Right lobe of liver (tissue), 6 donors: ENCODE measurements around the gene CRK. TPM values are rescaled to one million over a fixed set of nuclear protein-coding genes. Genes with fewer than 3 reads are reported as not detected.
"Not testable (repeated sequence)": the region's sequence is repeated elsewhere in the genome, so short reads cannot be mapped to it uniquely, and the experiment has no call there.

Experiments
- ATAC-seq, 4 donors: fragments of 200-7000 bp; cut with Tn5 transposase; one replicate each; pipeline ENCODE4 v1.9.1; 2020; ENCODE audit warnings: mild to moderate bottlenecking in 4 of 4, moderate library complexity in 4 of 4
- DNase-seq, 3 donors: peaks; one replicate each; pipeline ENCODE4 v3.0.0-alpha.2; 2020
- H3K27ac ChIP-seq, 3 donors: fragments of 200-600 bp; one replicate each; pipeline ENCODE4 v1.8.0; 2022
- H3K27me3 ChIP-seq, 2 donors: fragments of 200-600 bp; one replicate each; pipeline ENCODE4 v1.8.0; 2022
- H3K36me3 ChIP-seq, 4 donors: fragments of 200-600 bp; sonication (generic) in 1 of 4; one replicate each; pipeline versions ENCODE4 v1.5.1 to v1.8.0; 2017 to 2022; ENCODE audit warnings: control low read depth in 1 of 4
- H3K4me1 ChIP-seq, 4 donors: fragments of 200-600 bp; sonication (generic) in 1 of 4; one replicate each; pipeline versions ENCODE4 v1.5.1 to v1.8.0; 2017 to 2022; ENCODE audit warnings: control low read depth in 1 of 4
- H3K4me3 ChIP-seq, 3 donors: fragments of 200-600 bp; one replicate each; pipeline ENCODE4 v1.8.0; 2022
- H3K9me3 ChIP-seq, 4 donors: fragments of 200-600 bp; sonication (generic) in 1 of 4; one replicate each; pipeline versions ENCODE4 v1.5.1 to v1.8.0; 2017 to 2022; ENCODE audit warnings: control low read depth in 1 of 4
- POLR2A ChIP-seq: fragments of 450-650 bp; IDR thresholded peaks from one replicate; pipeline ENCODE4 v1.6.1; 2017; ENCODE audit warnings: antibody characterized with exemption, mild to moderate bottlenecking
- WGBS: methylation state at CpG from one replicate; pipeline ENCODE4 v1.1.6; 2018; ENCODE audit warnings: low coverage, low lambda C conversion rate; ENCODE audit not compliant: insufficient coverage; ENCODE audit errors: missing lambda C conversion rate; 5-methylcytosine and 5-hydroxymethylcytosine counted together
- intact Hi-C, 2 donors: fragments of 100-400 bp; cut with DNase I; formaldehyde crosslinking; loops; one replicate each; pipeline versions ENCODE4 v1.11.2 to v1.14.1; 2022
- total RNA-seq, 6 experiments: library from RNA; depleted of rRNA in 2 of 6; stranded (reverse); fragments of >200 nt in 2 of 6; fragmentation: NEBNext Ultra II Directional in 3 of 6; extraction: Animal tissue kit (Norgen Biotek cat#: 25700) in 3 of 6; gene quantifications; one replicate each; pipeline versions ENCODE4 v1.1.0 to v1.2.4, GENCODE V29; 2016 to 2023
- TF ChIP-seq, protein P1 (sequence below), 4 donors: fragments of 200-600 bp in 3 of 4; fragments of 450-650 bp in 1 of 4; IDR thresholded peaks; one replicate each; pipeline versions ENCODE4 v1.5.1 to v1.8.0; 2016 to 2022; ENCODE audit warnings: antibody characterized with exemption in 4 of 4, mild to moderate bottlenecking in 2 of 4
- donor health status: DM: no; HTN: yes; CAD: no.
- donor health status: DM: no; HTN: no; CAD: no.
- donor health status: DM: no; HTN: no; CAD: no.
- donor health status: DM: no; HTN: yes; CAD: no.
- donor health status: DM: no; HTN: yes; CAD: no.

CRK gene
- total RNA-seq, 6 experiments from 2014 or later, result 33.9 to 58.6 (median 47.6) TPM

DNA sequence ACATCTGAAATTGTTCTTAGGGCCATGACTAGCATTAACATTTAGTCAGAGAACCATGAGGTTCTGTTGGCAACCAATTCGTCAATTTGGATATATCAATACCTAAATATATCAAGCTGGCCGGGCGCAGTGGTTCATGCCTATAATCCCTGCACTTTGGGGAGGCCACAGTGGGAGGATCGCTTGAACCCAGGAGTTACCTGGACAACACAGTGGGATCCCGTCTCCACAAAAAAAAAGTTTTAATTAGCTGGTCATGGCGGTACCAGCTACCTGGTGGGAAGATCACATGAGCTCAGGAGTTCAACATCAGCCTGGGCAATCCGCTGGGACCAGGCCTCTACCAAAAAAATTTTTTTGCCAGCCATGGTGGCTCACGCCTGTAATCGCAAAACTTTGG, 64.5 kb downstream of the CRK start:
- 89% methylated on average over 6 of the region's 9 CpGs for WGBS
- intact Hi-C loops, result no loop called here
- peaks cover 0 to 50% (median 13%) of the 10 kb centered on the region in 4 donors for H3K4me1 ChIP-seq

DNA sequence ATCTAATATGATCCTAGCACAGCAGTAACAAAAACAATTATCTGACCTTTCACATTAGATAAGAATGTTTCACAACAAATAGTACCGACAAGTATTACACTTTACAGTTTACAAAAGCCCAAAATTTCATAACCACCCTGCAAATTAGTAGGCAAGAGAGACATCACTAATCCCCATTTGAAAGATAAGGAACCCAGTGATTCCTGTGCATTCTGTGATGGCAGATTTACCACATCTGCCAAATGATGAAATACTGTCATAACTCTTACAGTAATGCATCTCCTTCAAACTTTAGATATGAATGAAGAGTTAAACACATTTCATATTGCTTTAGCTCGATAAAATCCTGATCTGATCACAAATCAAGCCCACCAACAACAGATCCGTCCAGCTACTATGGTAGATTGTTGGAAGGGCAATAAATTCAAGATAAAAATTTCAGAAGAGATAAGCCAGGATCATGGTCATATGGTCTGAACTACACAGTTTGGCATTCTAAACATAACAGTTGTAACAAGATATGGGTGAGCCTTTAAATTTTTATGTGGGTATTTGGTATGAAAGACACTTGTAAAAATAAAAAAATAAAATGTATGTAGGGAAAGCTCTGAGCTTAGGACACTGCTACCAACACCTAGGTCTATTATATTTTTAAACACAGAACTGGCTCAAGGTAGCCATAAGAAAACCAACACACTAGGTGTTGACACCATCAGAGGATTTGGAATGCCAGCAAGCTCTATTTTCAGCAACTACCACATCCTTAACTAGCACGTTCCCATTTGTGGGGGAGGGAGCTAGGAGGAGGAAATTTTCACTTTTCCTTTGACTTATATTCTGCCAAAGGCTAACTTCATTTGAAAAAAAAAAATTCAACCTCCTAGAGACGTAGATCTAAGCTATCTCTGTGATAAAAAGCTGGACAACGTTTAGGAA, 65.3 kb downstream of the CRK start:
- ATAC-seq (peak in 3 of 4 donors; percentile 35 to 69 (median 38)), DNase-seq (no peak)
- no peak overlapping the region for H3K4me3 ChIP-seq
- H3K9me3 ChIP-seq, result no peaks in the 10 kb centered on the region
- H3K4me1 ChIP-seq, result peaks cover 0 to 50% (median 13%) of the 10 kb centered on the region in 4 donors
- no peaks in the 10 kb centered on the region for H3K36me3 ChIP-seq
- intact Hi-C loops, result no loop called here
- H3K27ac ChIP-seq, result no peak overlapping the region
- TF ChIP-seq, protein P1, sequence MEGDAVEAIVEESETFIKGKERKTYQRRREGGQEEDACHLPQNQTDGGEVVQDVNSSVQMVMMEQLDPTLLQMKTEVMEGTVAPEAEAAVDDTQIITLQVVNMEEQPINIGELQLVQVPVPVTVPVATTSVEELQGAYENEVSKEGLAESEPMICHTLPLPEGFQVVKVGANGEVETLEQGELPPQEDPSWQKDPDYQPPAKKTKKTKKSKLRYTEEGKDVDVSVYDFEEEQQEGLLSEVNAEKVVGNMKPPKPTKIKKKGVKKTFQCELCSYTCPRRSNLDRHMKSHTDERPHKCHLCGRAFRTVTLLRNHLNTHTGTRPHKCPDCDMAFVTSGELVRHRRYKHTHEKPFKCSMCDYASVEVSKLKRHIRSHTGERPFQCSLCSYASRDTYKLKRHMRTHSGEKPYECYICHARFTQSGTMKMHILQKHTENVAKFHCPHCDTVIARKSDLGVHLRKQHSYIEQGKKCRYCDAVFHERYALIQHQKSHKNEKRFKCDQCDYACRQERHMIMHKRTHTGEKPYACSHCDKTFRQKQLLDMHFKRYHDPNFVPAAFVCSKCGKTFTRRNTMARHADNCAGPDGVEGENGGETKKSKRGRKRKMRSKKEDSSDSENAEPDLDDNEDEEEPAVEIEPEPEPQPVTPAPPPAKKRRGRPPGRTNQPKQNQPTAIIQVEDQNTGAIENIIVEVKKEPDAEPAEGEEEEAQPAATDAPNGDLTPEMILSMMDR (IDR thresholded peaks at IDR 0.05), result no peak
- TF ChIP-seq POLR2A, result no peak
- no peaks in the 10 kb centered on the region for H3K27me3 ChIP-seq
- WGBS, result 30% methylated on average over 6 of the region's 6 CpGs

More for the DNA sequence above, 64.5 kb downstream of the CRK start:
- Histone ChIP-seq H3K9me3 (no peaks in the 10 kb centered on the region), H3K27ac (no peak overlapping the region), H3K36me3 (no peaks in the 10 kb centered on the region), H3K4me3 (no peak overlapping the region), H3K27me3 (no peaks in the 10 kb centered on the region)
- DNase-seq, result no peak
- TF ChIP-seq, protein P1 (IDR thresholded peaks at IDR 0.05), result no peak
- TF ChIP-seq POLR2A, result no peak
- no peak for ATAC-seq

DNA sequence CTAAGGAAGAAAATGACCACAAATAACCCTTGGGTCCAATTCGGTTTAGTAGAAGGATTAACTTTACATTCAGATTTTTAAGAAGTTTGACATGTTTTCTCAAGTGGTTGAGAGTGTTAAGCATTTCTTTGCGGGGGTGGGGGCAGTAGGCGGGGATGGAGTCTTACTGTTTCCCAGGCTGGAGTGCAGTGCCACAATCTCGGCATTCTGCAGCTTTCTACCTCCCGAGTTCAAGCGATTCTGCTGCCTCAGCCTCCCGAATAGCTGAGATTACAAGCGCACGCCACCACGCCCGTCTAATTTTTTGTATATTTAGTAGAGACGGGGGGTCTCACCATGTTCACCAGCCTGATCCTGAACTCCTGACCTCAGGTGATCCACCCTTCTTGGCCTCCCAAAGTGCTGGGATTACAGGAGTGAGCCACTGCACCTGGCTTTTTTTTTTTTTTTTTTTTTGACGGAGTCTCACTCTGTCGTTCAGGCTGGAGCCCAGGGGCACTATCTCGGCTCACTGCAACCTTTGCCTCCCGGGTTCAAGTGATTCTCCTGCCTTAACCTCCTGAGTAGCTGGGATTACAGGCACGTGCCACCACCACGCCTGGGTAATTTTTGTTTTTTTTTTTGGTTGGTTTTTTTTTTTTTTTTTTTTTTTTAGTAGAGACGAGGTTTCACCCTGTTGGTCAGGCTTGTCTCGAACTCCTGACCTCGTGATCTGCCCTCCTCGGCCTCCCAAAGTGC, 68.4 kb downstream of the CRK start:
- DNase-seq, H3K4me3 ChIP-seq, intact Hi-C loops, H3K27ac ChIP-seq, H3K9me3 ChIP-seq, H3K27me3 ChIP-seq, H3K36me3 ChIP-seq, ATAC-seq: not testable (repeated sequence)
- peaks cover 0 to 44% (median 18%) of the 10 kb centered on the region in 4 donors for H3K4me1 ChIP-seq
- WGBS, result 43% methylated on average over 16 of the region's 22 CpGs

DNA sequence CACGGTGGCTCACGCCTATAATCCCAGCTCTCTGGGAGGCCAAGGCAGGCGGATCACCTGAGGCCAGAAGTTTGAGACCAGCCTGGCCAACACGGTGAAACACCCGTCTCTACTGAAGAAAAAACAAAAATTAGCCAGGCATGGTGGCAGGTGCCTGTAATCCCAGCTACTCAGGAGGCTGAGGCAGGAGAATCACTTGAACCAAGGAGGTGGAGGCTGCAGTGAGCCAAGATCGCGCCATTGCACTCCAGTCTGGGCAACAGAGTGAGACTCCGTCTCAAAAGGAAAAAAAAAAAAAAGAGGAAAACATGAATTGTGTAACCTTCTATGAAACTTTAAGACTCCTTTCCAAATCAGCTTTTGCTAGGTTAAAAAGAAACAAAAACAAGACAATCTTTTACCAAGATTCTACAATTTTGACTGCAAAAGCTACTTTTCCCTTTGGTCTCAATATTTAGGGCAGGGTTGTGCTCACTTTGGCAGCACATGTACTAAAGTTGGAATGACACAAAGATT, 69.3 kb downstream of the CRK start:
- intact Hi-C loops, H3K9me3 ChIP-seq, H3K36me3 ChIP-seq, H3K27ac ChIP-seq, H3K27me3 ChIP-seq, H3K4me3 ChIP-seq, DNase-seq, ATAC-seq: not testable (repeated sequence)
- WGBS, result 88% methylated on average over 6 of the region's 8 CpGs
- H3K4me1 ChIP-seq, result peaks cover 0 to 50% (median 21%) of the 10 kb centered on the region in 4 donors

DNA sequence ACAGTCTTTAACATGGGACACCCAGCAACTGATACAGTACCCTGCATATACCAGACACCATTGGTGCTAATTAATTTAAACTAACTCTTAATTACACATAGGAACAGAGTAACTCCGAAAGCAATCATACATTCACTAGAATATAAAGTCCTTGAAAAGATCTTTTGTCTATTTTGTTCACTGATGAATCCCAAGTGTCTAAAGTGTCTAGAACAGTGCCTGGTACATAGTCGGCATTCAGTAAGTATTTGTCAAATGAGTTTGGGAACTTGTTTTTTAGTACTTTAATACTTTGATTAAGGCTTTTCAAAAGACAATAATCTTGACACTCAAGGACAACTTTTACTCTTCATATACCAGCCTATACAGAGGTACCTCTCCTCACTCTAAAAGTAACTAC, 69.8 kb downstream of the CRK start:
- TF ChIP-seq, protein P1 (IDR thresholded peaks at IDR 0.05), result no peak
- TF ChIP-seq POLR2A, result no peak
- intact Hi-C loops, result no loop called here
- Histone ChIP-seq H3K27ac (no peak overlapping the region), H3K27me3 (no peaks in the 10 kb centered on the region), H3K9me3 (no peaks in the 10 kb centered on the region), H3K36me3 (no peaks in the 10 kb centered on the region), H3K4me3 (no peak overlapping the region), H3K4me1 (peaks cover 0 to 52% (median 21%) of the 10 kb centered on the region in 4 donors)
- no peak for ATAC-seq
- DNase-seq, result no peak
- WGBS, result 83% methylated on average over 2 of the region's 2 CpGs
